ENCODE data around the gene PGAM2.
"Not testable (repeated sequence)": the region's sequence is repeated elsewhere in the genome, so short reads cannot be mapped to it uniquely, and the experiment has no call there.

DNA sequence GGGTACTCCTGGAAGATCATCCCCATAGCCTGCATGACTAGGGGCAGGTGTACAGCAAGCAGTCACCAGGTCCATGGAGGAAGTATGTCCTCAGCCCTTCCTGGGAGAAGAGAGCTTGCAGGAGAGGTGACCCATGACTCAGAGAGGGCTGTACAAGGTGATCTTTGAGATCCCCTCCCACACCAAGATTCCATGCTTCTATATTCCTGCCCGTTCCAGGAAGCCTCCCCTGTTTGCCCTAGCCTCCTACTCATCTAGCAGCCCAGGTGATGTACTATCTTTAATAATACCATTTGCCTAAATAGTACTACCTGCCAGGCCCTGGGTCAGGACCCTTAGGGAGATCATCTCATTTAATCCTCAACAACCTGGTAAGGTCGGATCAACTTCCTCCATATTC lies 27.4 kb downstream of the PGAM2 start:
- not testable (repeated sequence) for TF ChIP-seq CTCF (conservative IDR thresholded peaks at IDR 0.05; ENCODE audit: low read length); EZH2phosphoT487 (IDR thresholded peaks at IDR 0.05; ENCODE audit: borderline replicate concordance)
